OCI-LY3 (cell line): ENCODE data around the gene GFOD1.

Source experiments
- CTCF ChIP-seq: fragments of 200-600, 300-600 bp; sonication (generic); IDR thresholded peaks from 2 replicates; pipeline ENCODE4 v1.5.1; 2014; ENCODE audit warnings: antibody characterized with exemption, low read length, low read depth
- EZH2phosphoT487 ChIP-seq: fragments of 200-600 bp; shearing (Covaris generic); IDR thresholded peaks from 2 replicates; pipeline ENCODE4 v1.6.1; 2018; ENCODE audit warnings: antibody characterized with exemption, mixed run types, low read depth

DNA sequence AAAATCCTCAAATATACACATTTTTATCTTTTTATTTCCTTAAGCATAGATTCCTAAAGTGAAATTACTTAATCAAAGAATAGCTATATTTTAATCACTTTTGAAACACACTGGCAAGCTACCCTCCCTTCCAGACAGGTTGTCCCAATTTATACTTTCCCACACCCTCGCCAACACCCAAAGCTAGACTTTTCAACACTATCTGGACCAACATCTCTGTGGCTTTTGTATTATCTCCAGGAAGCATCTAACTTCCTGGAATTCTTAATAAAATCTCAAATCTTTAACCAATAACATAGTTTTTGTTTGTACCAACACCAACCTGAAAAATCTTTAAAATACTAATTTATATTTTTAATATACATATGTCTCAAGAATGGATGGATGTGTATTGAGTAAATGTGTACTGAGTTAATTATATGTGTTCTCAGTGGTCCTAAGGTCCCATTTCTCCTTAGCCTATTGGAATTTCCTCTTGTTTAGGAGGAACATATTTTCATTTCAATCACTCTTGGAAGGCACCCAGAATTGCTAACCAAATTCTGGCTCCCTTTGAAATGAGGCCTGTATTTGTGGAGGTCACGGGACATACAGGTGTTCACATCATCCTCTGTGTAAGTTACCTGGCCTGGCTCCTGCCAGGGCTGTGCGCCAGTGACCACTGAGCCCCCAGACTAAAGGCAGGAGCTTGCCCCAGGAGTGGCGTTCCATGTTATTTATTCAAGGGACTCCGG, 17.4 kb upstream of the GFOD1 start:
- no peak for TF ChIP-seq CTCF
- TF ChIP-seq EZH2phosphoT487: no peak
